Transverse colon (tissue), 4 donors: ENCODE results near the gene GPT2.

ENCODE experiments used
- CTCF ChIP-seq, 5 experiments: fragments of 200-600 bp in 3 of 5; fragments of 450-650 bp in 2 of 5; sonication (generic) in 3 of 5; IDR thresholded peaks; 1 replicate in 2 of 5; 2 replicates in 3 of 5; pipeline ENCODE4 v1.5.1; 2016 to 2017; ENCODE audit warnings: antibody characterized with exemption in 5 of 5, inconsistent platforms in 3 of 5, mild to moderate bottlenecking in 2 of 5, moderate library complexity in 1 of 5
- POLR2A ChIP-seq: fragments of 450-650 bp; IDR thresholded peaks from one replicate; pipeline ENCODE4 v1.6.1; 2016; ENCODE audit warnings: antibody characterized with exemption, mild to moderate bottlenecking, moderate library complexity
- POLR2AphosphoS5 ChIP-seq, 3 donors: sonication (generic); formaldehyde crosslinking; IDR thresholded peaks; one replicate each; pipeline ENCODE4 v1.6.1; 2016; ENCODE audit warnings: antibody characterized with exemption in 3 of 3

- no peak for TF ChIP-seq CTCF (IDR thresholded peaks at IDR 0.05)
- TF ChIP-seq POLR2A = no peak
- TF ChIP-seq POLR2AphosphoS5 (IDR thresholded peaks at IDR 0.05) = no peak
These were observed 39.4 kb upstream of the GPT2 start for GRCh38 chr16:46844771-46845170.
